ENCODE measurements around the gene PCDHGC3. TPM values are rescaled to one million over a fixed set of nuclear protein-coding genes. Genes with fewer than 3 reads are reported as not detected.

Gene PCDHGC3
- total and polyA plus RNA-seq, 8 donors, result 9.1 to 25.3 (median 18.9) TPM

- FAIRE-seq (no peak), DNase-seq (no peak), ATAC-seq (no peak)
- no peak for TF ChIP-seq CTCF (IDR thresholded peaks at IDR 0.05)
- H3K27ac ChIP-seq, result no peak overlapping the region
- no peak overlapping the region for H3K4me3 ChIP-seq
- H3K27me3 ChIP-seq, result no peaks in the 10 kb centered on the region
- WGBS, 2 donors, result 88 to 95% methylated on average over 10 of the region's 10 CpGs
- H3K36me3 ChIP-seq, result no peaks in the 10 kb centered on the region
- no peaks in the 10 kb centered on the region for H3K4me1 ChIP-seq
- H3K9me3 ChIP-seq, result no peaks in the 10 kb centered on the region
- intact Hi-C loops (cut with DNase I), result no loop called here
Measured at GRCh38 chr5:141489841-141490240, 14.1 kb downstream of the PCDHGC3 start.

- FAIRE-seq (no peak), DNase-seq (no peak), ATAC-seq (no peak)
- TF ChIP-seq CTCF (IDR thresholded peaks at IDR 0.05), result no peak
- Histone ChIP-seq H3K4me3 (no peak overlapping the region), H3K9me3 (no peaks in the 10 kb centered on the region), H3K27ac (no peak overlapping the region), H3K27me3 (no peaks in the 10 kb centered on the region), H3K36me3 (no peaks in the 10 kb centered on the region), H3K4me1 (no peaks in the 10 kb centered on the region)
- intact Hi-C loops (cut with DNase I), result no loop called here
- 95 to 96% methylated on average over 10 of the region's 10 CpGs for WGBS, 2 donors
Measured at GRCh38 chr5:141490271-141490670, 14.5 kb downstream of the PCDHGC3 start.

GRCh38 chr5:141490771-141491170 lies 15.0 kb downstream of the PCDHGC3 start:
- 90 to 91% methylated on average over 13 of the region's 13 CpGs for WGBS, 2 donors

GRCh38 chr5:141491323-141492167 lies 15.8 kb downstream of the PCDHGC3 start:
- Histone ChIP-seq H3K27me3 (no peaks in the 10 kb centered on the region), H3K9me3 (no peaks in the 10 kb centered on the region), H3K36me3 (no peaks in the 10 kb centered on the region), H3K4me1 (no peaks in the 10 kb centered on the region), H3K27ac (no peak overlapping the region), H3K4me3 (peak overlapping the region in 1 of 4 donors; percentile 8)
- 57 to 58% methylated on average over 65 to 66 of the region's 66 CpGs for WGBS, 2 donors
- no peak for DNase-seq
- FAIRE-seq, result no peak
- ATAC-seq, result no peak
- intact Hi-C loops (cut with DNase I), result no loop called here
- TF ChIP-seq CTCF (IDR thresholded peaks at IDR 0.05), result no peak

More at GRCh38 chr5:141490771-141491170, 15.0 kb downstream of the PCDHGC3 start:
- DNase-seq, result no peak
- TF ChIP-seq CTCF (IDR thresholded peaks at IDR 0.05), result no peak
- no peak for ATAC-seq
- intact Hi-C loops (cut with DNase I), result no loop called here
- Histone ChIP-seq H3K27ac (no peak overlapping the region), H3K27me3 (no peaks in the 10 kb centered on the region), H3K4me3 (no peak overlapping the region), H3K9me3 (no peaks in the 10 kb centered on the region), H3K36me3 (no peaks in the 10 kb centered on the region), H3K4me1 (no peaks in the 10 kb centered on the region)
- FAIRE-seq, result no peak

All from pancreas (tissue), 10 donors.